T-cell (primary cell): ENCODE results near the gene CFAP157. TPM values are rescaled to one million over a fixed set of nuclear protein-coding genes. Genes with fewer than 3 reads are reported as not detected.

Source experiments
- ATAC-seq, 4 experiments: fragments of 200-7000 bp in 3 of 4; fragments of 150-1000 bp in 1 of 4; cut with Tn5 transposase; replicated peaks in 1 of 4; 1 replicate in 3 of 4; 2 replicates in 1 of 4; pipeline ENCODE4 v1.10.0; 2021; ENCODE audit warnings: moderate library complexity in 3 of 4, mild to moderate bottlenecking in 2 of 4, moderate number of reproducible peaks in 1 of 4
- CTCF ChIA-PET, 2 donors: fragments of 300-600 bp; sonication (Branson Sonifier 250); formaldehyde crosslinking; loops; one replicate each; lab custom pipeline; 2022; ENCODE audit warnings: antibody characterized with exemption in 2 of 2; lab: Charles Lee
- POLR2A ChIA-PET, 2 donors: fragments of 300-600 bp; sonication (Branson Sonifier 250); formaldehyde crosslinking; loops; one replicate each; lab custom pipeline; 2022; ENCODE audit warnings: antibody characterized with exemption in 2 of 2; lab: Charles Lee
- DNase-seq, 35 experiments: peaks; one replicate each; pipeline versions ENCODE4 v3.0.0 to v3.0.0-alpha.2; 2013 to 2023
- H3K27ac ChIP-seq: one replicate; pipeline ENCODE4 v1.5.1; 2013; ENCODE audit warnings: low read length
- H3K27me3 ChIP-seq, 2 experiments: replicated peaks in 1 of 2; 1 replicate in 1 of 2; 2 replicates in 1 of 2; pipeline versions ENCODE4 v1.6.1 to v1.7.0; 2013; ENCODE audit warnings: low read length in 1 of 2, mixed read lengths in 1 of 2; ENCODE audit not compliant: control insufficient read depth in 2 of 2, insufficient read depth in 2 of 2; ENCODE audit errors: extremely low read depth in 1 of 2
- H3K36me3 ChIP-seq, 2 donors: 1 replicate in 1 of 2; 2 replicates in 1 of 2; pipeline versions ENCODE4 v1.6.1 to v1.7.0; 2013; ENCODE audit warnings: low read length in 1 of 2; ENCODE audit not compliant: control insufficient read depth in 2 of 2, insufficient read depth in 1 of 2; ENCODE audit errors: extremely low read depth in 1 of 2
- H3K4me1 ChIP-seq, 2 experiments: 1 replicate in 1 of 2; 2 replicates in 1 of 2; pipeline versions ENCODE4 v1.6.1 to v1.7.0; 2013; ENCODE audit warnings: low read length in 2 of 2, mixed read lengths in 1 of 2; ENCODE audit not compliant: insufficient read depth in 2 of 2, control insufficient read depth in 1 of 2; ENCODE audit errors: extremely low read depth in 1 of 2
- H3K4me3 ChIP-seq, 2 donors: 1 replicate in 1 of 2; 2 replicates in 1 of 2; pipeline versions ENCODE4 v1.5.1 to v1.7.0; 2013; ENCODE audit warnings: mild to moderate bottlenecking in 2 of 2, low read length in 1 of 2, moderate library complexity in 1 of 2; ENCODE audit not compliant: control insufficient read depth in 1 of 2; ENCODE audit errors: extremely low read depth in 1 of 2
- H3K9me3 ChIP-seq: 2 replicates; pipeline ENCODE4 v1.7.0; 2013
- H3K27ac Mint-ChIP-seq, 2 donors: one replicate each; pipeline ENCODE4 v1.8.0; 2020 to 2021; ENCODE audit warnings: mild to moderate bottlenecking in 2 of 2, mixed read lengths in 2 of 2
- H3K27me3 Mint-ChIP-seq, 2 donors: one replicate each; pipeline ENCODE4 v1.8.0; 2021 to 2022; ENCODE audit warnings: mixed read lengths in 2 of 2
- H3K36me3 Mint-ChIP-seq: one replicate; pipeline ENCODE4 v1.8.0; 2021; ENCODE audit warnings: mixed read lengths
- H3K4me1 Mint-ChIP-seq, 3 donors: one replicate each; pipeline ENCODE4 v1.8.0; 2020 to 2022; ENCODE audit warnings: mixed read lengths in 3 of 3, mild to moderate bottlenecking in 1 of 3
- H3K4me3 Mint-ChIP-seq, 3 donors: one replicate each; pipeline ENCODE4 v1.8.0; 2020 to 2022; ENCODE audit warnings: mild to moderate bottlenecking in 3 of 3, mixed read lengths in 3 of 3, moderate library complexity in 3 of 3
- H3K9me3 Mint-ChIP-seq, 3 donors: one replicate each; pipeline ENCODE4 v1.8.0; 2020 to 2022; ENCODE audit warnings: mixed read lengths in 3 of 3
- WGBS: methylation state at CpG from one replicate; pipeline ENCODE4 v1.1.5; 2013; ENCODE audit warnings: missing lambda C conversion rate; ENCODE audit not compliant: insufficient coverage; 5-methylcytosine and 5-hydroxymethylcytosine counted together
- total RNA-seq, 35 experiments: library from RNA in 6 of 35; stranded (reverse) in 6 of 35; fragments of 120-200 nt in 1 of 35; gene quantifications; one replicate each; pipeline versions ENCODE4 v1.2.1 to v1.2.4 and lab custom pipeline; 2013 to 2026

Gene CFAP157
- total RNA-seq (under 1 TPM in 3 of 5 donors, not detected in 2; 0.13 to 0.44 (median 0.40) TPM), total RNA-seq (lab: John Stamatoyannopoulos, UW) (0 to 0.46 (median 0.08) reads per million in 29 experiments)
- total RNA-seq (2013) = not detected

DNA sequence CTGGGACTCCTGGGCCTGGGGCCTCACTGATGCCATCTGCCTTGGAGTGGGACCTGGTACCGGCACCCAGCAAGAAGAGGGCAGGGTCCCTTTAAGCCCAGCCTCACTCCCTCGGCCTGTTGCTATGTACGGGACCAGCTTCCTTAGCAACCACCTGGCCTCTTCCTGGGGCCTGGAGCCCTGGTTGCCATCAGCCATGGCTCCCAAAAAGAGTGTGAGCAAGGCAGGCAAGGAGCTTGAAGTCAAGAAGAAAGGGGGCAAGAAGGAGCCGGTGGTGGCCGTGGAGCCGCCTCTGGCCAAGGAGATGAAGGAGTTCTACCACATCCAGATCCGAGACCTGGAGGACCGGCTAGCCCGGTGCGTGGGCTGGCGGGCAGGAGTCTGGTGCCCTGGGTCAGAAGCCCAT, at the start of gene CFAP157:
Gene CFAP157 (plus strand): TSS at position 153 of the 406 bp plus-strand sequence. CDS start 44 bp downstream, at position 197.
- WGBS = 83% methylated on average over 10 of the region's 11 CpGs

DNA sequence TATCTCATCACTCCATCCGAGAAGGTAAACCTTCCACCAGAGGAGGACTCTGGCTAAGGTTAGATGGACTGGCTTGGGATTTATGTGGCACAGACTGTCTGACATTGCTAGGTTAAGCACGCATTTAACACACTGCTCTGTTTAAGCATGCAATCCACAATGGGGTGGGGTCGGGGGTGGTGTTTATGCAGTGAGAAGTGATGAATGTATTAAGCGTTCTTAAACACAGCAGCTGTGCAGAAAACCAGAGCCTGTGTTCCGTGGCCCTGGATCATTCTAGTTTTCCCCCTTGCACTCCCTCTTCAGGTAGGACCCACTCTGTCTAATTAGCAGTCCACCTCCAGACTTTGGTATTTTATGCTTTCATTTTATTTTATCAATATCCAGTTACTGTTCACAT, 48.4 kb upstream of the CFAP157 start:
- H3K9me3 ChIP-seq = no peaks in the 10 kb centered on the region
- no peaks in the 10 kb centered on the region for H3K4me1 Mint-ChIP-seq
- H3K27ac Mint-ChIP-seq = no peak overlapping the region
- no peaks in the 10 kb centered on the region for H3K4me1 ChIP-seq
- peaks cover 23% of the 10 kb centered on the region for H3K36me3 Mint-ChIP-seq
- ChIA-PET CTCF (interaction anchor here in 1 of 2 donors (0.7 kb wide), 1 partner anchor 262 kb away, joined by 3 read pairs; no protein-coding TSS in a partner anchor), POLR2A (no interaction called here)
- H3K27ac ChIP-seq = no peak overlapping the region
- H3K4me3 ChIP-seq = no peak overlapping the region
- no peaks in the 10 kb centered on the region for H3K27me3 ChIP-seq
- H3K4me3 Mint-ChIP-seq = no peak overlapping the region
- 100% methylated on average over 1 of the region's 5 CpGs for WGBS
- no peak for DNase-seq
- ATAC-seq = no peak
- no peaks in the 10 kb centered on the region for H3K27me3 Mint-ChIP-seq
- no peaks in the 10 kb centered on the region for H3K36me3 ChIP-seq
- no peaks in the 10 kb centered on the region for H3K9me3 Mint-ChIP-seq

More for the DNA sequence above, at the start of gene CFAP157:
- ATAC-seq (no peak), DNase-seq (no peak)
- CTCF ChIA-PET = interaction anchor here in 1 of 2 donors (1.4 kb wide), 1 partner anchor 28 kb away, joined by 8 read pairs; the partner anchor contains the start of gene TOR2A
- H3K4me1 ChIP-seq = peaks cover 0 to 30% of the 10 kb centered on the region in 2 experiments
- no peaks in the 10 kb centered on the region for H3K27me3 ChIP-seq
- POLR2A ChIA-PET = no interaction called here
- no peak within 1 kb of the TSS for H3K4me3 ChIP-seq
- Mint-ChIP-seq H3K27me3 (no peaks in the 10 kb centered on the region), H3K27ac (no peak within 1 kb of the TSS), H3K4me1 (peaks cover 22 to 32% (median 23%) of the 10 kb centered on the region in 3 donors), H3K4me3 (no peak within 1 kb of the TSS), H3K9me3 (no peaks in the 10 kb centered on the region), H3K36me3 (no peaks in the 10 kb centered on the region)
- H3K27ac ChIP-seq = no peak within 1 kb of the TSS
- peaks cover 0 to 2% of the 10 kb centered on the region in 2 donors for H3K36me3 ChIP-seq
- no peaks in the 10 kb centered on the region for H3K9me3 ChIP-seq

DNA sequence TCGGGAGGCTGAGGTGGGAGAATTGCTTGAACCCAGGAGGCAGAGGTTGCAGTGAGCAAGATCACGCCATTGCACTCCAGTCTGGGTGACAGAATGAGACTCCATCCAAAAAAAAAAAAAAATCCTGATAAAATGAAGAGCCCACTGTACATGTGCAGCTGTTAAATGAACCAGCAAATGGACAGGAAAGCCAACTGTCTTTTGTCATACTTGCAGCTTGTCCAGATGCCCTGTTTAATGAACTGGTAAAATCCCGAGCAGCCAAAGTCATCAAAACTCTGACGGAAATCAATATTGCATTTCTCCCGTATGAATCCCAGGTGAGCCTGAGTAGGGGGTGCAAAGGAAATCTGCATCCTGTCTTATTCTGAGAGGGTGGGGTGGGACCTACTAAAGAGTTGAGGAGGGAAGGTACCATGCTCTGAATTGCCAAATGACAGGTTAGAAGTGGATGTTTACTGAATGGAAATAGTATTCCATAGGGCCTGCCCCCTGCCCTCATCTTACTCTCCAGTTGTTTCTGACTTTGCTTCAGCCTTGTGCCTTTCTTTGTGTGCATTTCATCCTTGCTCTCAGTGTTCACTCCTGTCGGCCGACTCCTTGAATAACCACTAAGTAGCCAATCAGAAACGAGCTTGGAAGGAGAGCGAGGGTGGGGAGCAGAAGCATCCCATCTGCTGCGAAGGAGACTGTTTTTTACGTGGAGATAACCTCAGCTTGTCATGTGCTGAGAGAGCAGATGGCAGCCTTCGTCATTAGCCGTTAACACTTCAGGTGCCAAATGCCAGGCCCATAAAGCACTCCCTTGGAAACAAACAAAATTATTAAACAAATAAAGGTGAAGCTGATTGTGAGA, 45.7 kb upstream of the CFAP157 start:
- no peak for DNase-seq
- no peaks in the 10 kb centered on the region for H3K9me3 ChIP-seq
- peaks cover 28% of the 10 kb centered on the region for H3K36me3 Mint-ChIP-seq
- POLR2A ChIA-PET = no interaction called here
- no peak overlapping the region for H3K27ac ChIP-seq
- H3K36me3 ChIP-seq = no peaks in the 10 kb centered on the region
- no peaks in the 10 kb centered on the region for H3K27me3 Mint-ChIP-seq
- H3K27me3 ChIP-seq = peaks cover 0 to 4% of the 10 kb centered on the region in 2 experiments
- no peak overlapping the region for H3K4me3 ChIP-seq
- H3K4me3 Mint-ChIP-seq = no peak overlapping the region
- no peak for ATAC-seq
- no peaks in the 10 kb centered on the region for H3K9me3 Mint-ChIP-seq
- 95% methylated on average over 10 of the region's 13 CpGs for WGBS
- no peaks in the 10 kb centered on the region for H3K4me1 Mint-ChIP-seq
- H3K27ac Mint-ChIP-seq = no peak overlapping the region
- CTCF ChIA-PET = no interaction called here
- no peaks in the 10 kb centered on the region for H3K4me1 ChIP-seq

DNA sequence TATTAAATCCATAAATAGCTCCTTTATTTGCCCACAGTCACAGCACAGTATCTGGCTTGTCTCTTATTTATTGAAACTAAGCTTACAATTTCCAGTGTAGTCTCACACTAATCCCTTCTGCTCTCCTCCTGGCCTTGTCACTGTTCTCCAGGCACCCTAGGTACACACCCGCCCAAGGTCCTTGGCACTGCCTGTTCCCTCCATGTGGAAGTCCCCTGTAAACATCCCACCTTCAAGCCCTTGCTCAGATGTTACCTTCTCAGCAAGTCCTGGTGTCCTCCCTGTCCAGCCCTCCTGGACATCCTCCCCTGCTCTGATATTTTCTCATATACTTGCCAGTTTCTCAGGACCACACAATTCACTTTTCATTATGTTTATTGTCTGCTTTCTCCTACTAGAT, 44.2 kb upstream of the CFAP157 start:
- no peak overlapping the region for H3K27ac Mint-ChIP-seq
- H3K36me3 Mint-ChIP-seq = peaks cover 30% of the 10 kb centered on the region

GRCh38 chr9:127664324-127664677, 42.5 kb upstream of the CFAP157 start:
- Histone ChIP-seq H3K27ac (no peak overlapping the region), H3K27me3 (peaks cover 0 to 4% of the 10 kb centered on the region in 2 experiments), H3K4me1 (no peaks in the 10 kb centered on the region), H3K36me3 (no peaks in the 10 kb centered on the region), H3K4me3 (no peak overlapping the region), H3K9me3 (no peaks in the 10 kb centered on the region)
- POLR2A ChIA-PET = interaction anchor here in 1 of 2 donors (0.6 kb wide), 1 partner anchor 82 kb away, joined by 3 read pairs; no protein-coding TSS in a partner anchor
- DNase-seq (no peak), ATAC-seq (no peak)
- H3K9me3 Mint-ChIP-seq = no peaks in the 10 kb centered on the region
- no peak overlapping the region for H3K27ac Mint-ChIP-seq
- CTCF ChIA-PET = no interaction called here
- H3K27me3 Mint-ChIP-seq = no peaks in the 10 kb centered on the region
- no peaks in the 10 kb centered on the region for H3K4me1 Mint-ChIP-seq
- 97% methylated on average over 7 of the region's 7 CpGs for WGBS
- no peak overlapping the region for H3K4me3 Mint-ChIP-seq
- H3K36me3 Mint-ChIP-seq = peaks cover 33% of the 10 kb centered on the region

More for the DNA sequence above, 44.2 kb upstream of the CFAP157 start:
- Histone ChIP-seq H3K27ac (no peak overlapping the region), H3K4me1 (no peaks in the 10 kb centered on the region), H3K27me3 (peaks cover 0 to 4% of the 10 kb centered on the region in 2 experiments), H3K4me3 (no peak overlapping the region), H3K9me3 (no peaks in the 10 kb centered on the region), H3K36me3 (no peaks in the 10 kb centered on the region)
- DNase-seq = no peak
- ATAC-seq = no peak
- POLR2A ChIA-PET = no interaction called here
- H3K4me3 Mint-ChIP-seq = no peak overlapping the region
- CTCF ChIA-PET = no interaction called here
- WGBS = 45% methylated on average over 1 of the region's 1 CpG
- H3K4me1 Mint-ChIP-seq = no peaks in the 10 kb centered on the region
- H3K27me3 Mint-ChIP-seq = no peaks in the 10 kb centered on the region
- no peaks in the 10 kb centered on the region for H3K9me3 Mint-ChIP-seq

DNA sequence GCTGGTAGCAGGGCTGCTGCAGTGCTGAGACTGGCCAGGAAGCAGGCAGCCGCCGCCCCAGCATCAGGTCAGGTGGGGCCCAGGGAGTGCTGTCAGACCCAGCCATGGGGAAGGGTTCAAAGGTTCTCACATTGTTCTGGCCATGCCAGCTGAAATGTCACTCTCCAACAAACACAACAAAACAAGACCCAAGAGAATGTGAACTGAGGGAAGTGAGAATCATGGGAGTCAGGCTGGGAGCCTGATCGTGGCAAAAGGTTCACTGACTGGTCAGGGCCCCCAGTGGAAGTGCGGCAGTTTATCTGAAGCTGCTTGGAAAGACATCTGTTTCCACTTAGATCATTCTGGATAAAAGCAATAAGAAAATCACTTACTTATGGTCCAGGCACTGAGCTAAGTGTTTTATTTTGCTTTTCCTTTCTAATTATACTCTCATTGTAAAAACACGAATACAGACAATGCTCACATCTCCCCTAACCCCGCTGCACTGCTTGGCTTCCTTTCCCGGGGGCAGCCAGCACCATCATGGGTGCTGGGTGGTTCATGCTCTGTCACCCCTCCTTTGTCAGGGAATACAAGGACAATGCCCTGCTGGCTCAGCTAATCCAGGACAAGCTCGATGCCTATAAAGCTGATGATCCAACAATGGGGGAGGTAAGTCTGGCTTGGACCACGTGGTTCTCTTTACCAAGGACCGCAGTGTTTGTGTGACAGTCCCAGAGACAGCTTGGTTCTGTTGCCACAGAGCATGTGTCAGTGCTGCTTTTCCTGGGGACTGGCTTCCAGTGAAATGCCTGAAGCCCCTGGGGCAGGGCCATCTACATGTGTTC, 41.9 kb upstream of the CFAP157 start:
- peaks cover 28% of the 10 kb centered on the region for H3K36me3 Mint-ChIP-seq
- ATAC-seq = no peak
- CTCF ChIA-PET = no interaction called here
- no peaks in the 10 kb centered on the region for H3K9me3 ChIP-seq
- H3K36me3 ChIP-seq = no peaks in the 10 kb centered on the region
- no peaks in the 10 kb centered on the region for H3K4me1 Mint-ChIP-seq
- peaks cover 0 to 4% of the 10 kb centered on the region in 2 experiments for H3K27me3 ChIP-seq
- no peaks in the 10 kb centered on the region for H3K9me3 Mint-ChIP-seq
- WGBS = 87% methylated on average over 6 of the region's 10 CpGs
- POLR2A ChIA-PET = interaction anchor here in 1 of 2 donors (0.6 kb wide), 1 partner anchor 83 kb away, joined by 3 read pairs; no protein-coding TSS in a partner anchor
- no peaks in the 10 kb centered on the region for H3K27me3 Mint-ChIP-seq
- H3K4me3 ChIP-seq = no peak overlapping the region
- no peaks in the 10 kb centered on the region for H3K4me1 ChIP-seq
- H3K27ac ChIP-seq = no peak overlapping the region
- no peak for DNase-seq
- H3K4me3 Mint-ChIP-seq = no peak overlapping the region
- no peak overlapping the region for H3K27ac Mint-ChIP-seq
